ENCODE measurements around the gene FGD4. TPM values are rescaled to one million over a fixed set of nuclear protein-coding genes. Genes with fewer than 3 reads are reported as not detected.

Gene FGD4
- total RNA-seq, 1 experiment from 2014 or later, result 37.4 TPM

- intact Hi-C loops (cut with micrococcal nuclease; ENCODE audit: unreplicated experiment), result loop anchor here (2.0 to 5.0 kb wide), 4 partner anchors 35 to 132 kb away; no protein-coding TSS in a partner anchor
- Mint-ChIP-seq H3K4me1 (ENCODE audit: low read depth, unreplicated experiment) (peaks cover 44% of the 10 kb centered on the region), H3K9me3 (ENCODE audit: low read depth, unreplicated experiment) (no peaks in the 10 kb centered on the region), H3K27ac (ENCODE audit: unreplicated experiment) (peak overlapping the region; percentile 74), H3K36me3 (ENCODE audit: insufficient read depth, unreplicated experiment) (peaks cover 19% of the 10 kb centered on the region), H3K4me3 (ENCODE audit: low read depth, unreplicated experiment) (peak overlapping the region; percentile 71), H3K27me3 (ENCODE audit: unreplicated experiment) (no peaks in the 10 kb centered on the region)
- DNase-seq, result peak; percentile 62
- no TSS peak for BruUV-seq (replicated peaks)
- TF ChIP-seq CTCF (IDR thresholded peaks at IDR 0.05; ENCODE audit: unreplicated experiment), result no peak
- CTCF ChIA-PET, result interaction anchor here (0.9 to 2.9 kb wide), 5 partner anchors 8 to 135 kb away, joined by 3 to 12 read pairs (median 3); partner anchors contain the start of gene FGD4
Measured at GRCh38 chr12:32533971-32534590, 134.7 kb downstream of the FGD4 start.

DNA sequence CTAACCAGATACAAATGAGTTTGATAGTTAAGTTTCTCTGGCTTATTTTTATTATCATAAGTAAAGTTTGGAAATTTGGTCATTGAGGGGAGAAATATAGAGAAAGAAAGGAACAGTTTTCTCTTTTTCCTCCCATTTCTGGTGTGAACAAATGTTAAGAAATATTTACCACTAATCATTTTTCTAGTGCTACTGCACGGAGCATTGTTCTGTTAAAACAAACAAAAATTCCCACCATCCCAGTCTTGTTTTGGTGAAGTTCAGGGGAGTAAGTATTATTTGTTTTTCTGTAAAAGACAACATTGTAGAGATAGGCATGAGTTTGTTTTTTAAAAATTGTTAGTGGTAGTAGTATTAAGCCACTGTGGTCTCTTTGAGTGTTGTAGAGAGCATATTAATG, 135.3 kb downstream of the FGD4 start:
- Mint-ChIP-seq H3K36me3 (ENCODE audit: insufficient read depth, unreplicated experiment) (peaks cover 19% of the 10 kb centered on the region), H3K9me3 (ENCODE audit: low read depth, unreplicated experiment) (no peaks in the 10 kb centered on the region), H3K4me3 (ENCODE audit: low read depth, unreplicated experiment) (peak overlapping the region; percentile 71), H3K4me1 (ENCODE audit: low read depth, unreplicated experiment) (peaks cover 44% of the 10 kb centered on the region), H3K27me3 (ENCODE audit: unreplicated experiment) (no peaks in the 10 kb centered on the region), H3K27ac (ENCODE audit: unreplicated experiment) (peak overlapping the region; percentile 74)
- intact Hi-C loops (cut with micrococcal nuclease; ENCODE audit: unreplicated experiment), result loop anchor here (2.0 to 5.0 kb wide), 4 partner anchors 34 to 132 kb away; no protein-coding TSS in a partner anchor
- CTCF ChIA-PET, result interaction anchor here (0.9 to 1.4 kb wide), 4 partner anchors 11 to 135 kb away, joined by 3 to 4 read pairs (median 3); partner anchors contain the start of gene FGD4
- no peak for TF ChIP-seq CTCF (IDR thresholded peaks at IDR 0.05; ENCODE audit: unreplicated experiment)
- DNase-seq, result no peak
- TSS peak; percentile 73 for BruUV-seq (replicated peaks)

DNA sequence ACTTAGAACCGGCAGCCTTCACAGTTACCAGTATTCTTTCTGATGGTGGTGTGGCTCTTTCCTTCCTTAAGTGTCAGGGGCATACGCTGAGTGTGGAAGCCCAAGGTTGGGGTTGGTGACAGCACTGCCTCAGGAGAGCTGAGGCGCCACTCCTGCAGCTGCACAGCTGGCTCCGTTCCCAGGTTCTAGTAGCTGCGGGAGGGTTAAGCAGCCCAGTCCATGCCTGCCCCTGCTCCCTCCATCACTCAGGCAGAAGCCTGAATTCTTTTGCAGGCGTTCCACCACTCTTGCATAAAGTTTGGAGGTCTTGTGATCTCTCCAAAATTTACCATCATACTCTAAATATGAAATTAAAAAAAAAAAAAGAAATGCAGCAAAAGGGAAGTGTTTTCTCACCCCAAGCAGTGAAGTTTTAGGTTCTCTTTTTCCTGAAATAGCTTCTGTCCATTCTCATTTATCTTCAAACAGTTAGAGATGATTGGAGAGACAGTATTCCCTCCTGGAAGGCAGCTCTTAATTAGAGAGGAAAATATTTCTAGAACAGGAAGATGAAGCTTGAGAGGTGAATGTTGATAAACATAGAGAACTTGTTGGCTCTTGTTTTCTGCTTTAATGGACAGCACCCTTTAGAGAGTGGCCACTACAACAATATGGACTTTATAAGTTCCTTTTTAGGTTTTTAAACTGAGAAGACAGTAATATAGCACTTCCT, 136.1 kb downstream of the FGD4 start:
- peak overlapping the region; percentile 74 for H3K27ac Mint-ChIP-seq (ENCODE audit: unreplicated experiment)
- DNase-seq, result peak; percentile 65
- H3K4me3 Mint-ChIP-seq (ENCODE audit: low read depth, unreplicated experiment), result peak overlapping the region; percentile 71
- CTCF ChIA-PET, result interaction anchor here (0.6 to 1.4 kb wide), 6 partner anchors 12 to 98 kb away, joined by 3 to 5 read pairs (median 4); no protein-coding TSS in a partner anchor
- no TSS peak for BruUV-seq (replicated peaks)
- intact Hi-C loops (cut with micrococcal nuclease; ENCODE audit: unreplicated experiment), result loop anchor here (2.0 kb wide), 2 partner anchors 33 to 81 kb away; no protein-coding TSS in a partner anchor
- H3K4me1 Mint-ChIP-seq (ENCODE audit: low read depth, unreplicated experiment), result peaks cover 51% of the 10 kb centered on the region
- H3K27me3 Mint-ChIP-seq (ENCODE audit: unreplicated experiment), result no peaks in the 10 kb centered on the region
- peaks cover 19% of the 10 kb centered on the region for H3K36me3 Mint-ChIP-seq (ENCODE audit: insufficient read depth, unreplicated experiment)
- no peak for TF ChIP-seq CTCF (IDR thresholded peaks at IDR 0.05; ENCODE audit: unreplicated experiment)
- no peaks in the 10 kb centered on the region for H3K9me3 Mint-ChIP-seq (ENCODE audit: low read depth, unreplicated experiment)

- peak overlapping the region; percentile 71 for H3K4me3 Mint-ChIP-seq (ENCODE audit: low read depth, unreplicated experiment)
- BruUV-seq (replicated peaks), result no TSS peak
- CTCF ChIA-PET, result interaction anchor here (0.6 to 1.3 kb wide), 5 partner anchors 23 to 101 kb away, joined by 3 to 5 read pairs (median 3); no protein-coding TSS in a partner anchor
Measured at GRCh38 chr12:32536000-32536345, 136.6 kb downstream of the FGD4 start.

More at GRCh38 chr12:32536000-32536345, 136.6 kb downstream of the FGD4 start:
- Mint-ChIP-seq H3K4me1 (ENCODE audit: low read depth, unreplicated experiment) (peaks cover 52% of the 10 kb centered on the region), H3K27me3 (ENCODE audit: unreplicated experiment) (no peaks in the 10 kb centered on the region), H3K9me3 (ENCODE audit: low read depth, unreplicated experiment) (no peaks in the 10 kb centered on the region), H3K27ac (ENCODE audit: unreplicated experiment) (no peak overlapping the region), H3K36me3 (ENCODE audit: insufficient read depth, unreplicated experiment) (peaks cover 19% of the 10 kb centered on the region)
- intact Hi-C loops (cut with micrococcal nuclease; ENCODE audit: unreplicated experiment), result loop anchor here (2.0 kb wide), 2 partner anchors 33 to 81 kb away; no protein-coding TSS in a partner anchor
- no peak for DNase-seq
- TF ChIP-seq CTCF (IDR thresholded peaks at IDR 0.05; ENCODE audit: unreplicated experiment), result no peak
